ENCODE data around the gene F3.

GRCh38 chr1:94582565-94582964, 41.0 kb upstream of the F3 start:
- TF ChIP-seq CTCF (IDR thresholded peaks at IDR 0.05) (no peak), EZH2 (IDR thresholded peaks at IDR 0.05) (no peak)

All from neural progenitor cell (in vitro differentiated cells).